ENCODE data around the gene FBXL7.

Gene FBXL7

DNA sequence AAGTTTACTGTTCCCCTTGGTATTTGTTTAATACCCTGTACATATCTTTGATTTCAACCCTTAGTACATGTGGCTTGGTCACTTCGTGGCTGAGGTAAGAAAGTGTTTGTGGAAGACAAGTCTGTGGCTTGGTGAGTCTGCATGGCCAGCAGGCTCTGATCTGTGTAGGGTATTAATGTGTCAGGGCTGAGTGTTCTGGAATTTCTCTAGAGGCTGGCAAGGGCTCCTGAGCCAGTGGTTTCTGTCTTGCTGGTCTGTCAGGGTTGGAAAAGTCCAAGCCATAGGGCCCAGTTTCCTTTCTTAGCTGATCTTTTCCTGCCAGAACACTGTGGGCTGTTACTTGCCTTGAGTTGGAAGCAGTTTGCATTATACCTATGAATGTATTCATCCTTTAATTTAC is 48.0 kb upstream of the FBXL7 start:
- no peaks in the 10 kb centered on the region for H3K4me1 ChIP-seq (ENCODE audit: control insufficient read depth, low read length)
- H3F3A ChIP-seq (ENCODE audit: control insufficient read depth, insufficient read depth) = no peaks in the 10 kb centered on the region
- no peaks in the 10 kb centered on the region for H3K9me2 ChIP-seq (replicated peaks; ENCODE audit: control insufficient read depth, low read length)
- H3K9me3 ChIP-seq (ENCODE audit: control insufficient read depth, insufficient read depth, low read length) = peaks cover 4% of the 10 kb centered on the region; the same call in 1 of the 2 replicates
- H3K4me2 ChIP-seq (ENCODE audit: low read length) = no peak overlapping the region
- no peaks in the 10 kb centered on the region for H3K27me3 ChIP-seq (ENCODE audit: control insufficient read depth, low read length)
- H4K20me1 ChIP-seq (ENCODE audit: control insufficient read depth, insufficient read depth, low read depth, low read length) = no peaks in the 10 kb centered on the region
- H3K36me3 ChIP-seq (ENCODE audit: control insufficient read depth, low read length) = no peaks in the 10 kb centered on the region
- H3K27ac ChIP-seq (ENCODE audit: low read depth, low read length) = no peak overlapping the region
- no peaks in the 10 kb centered on the region for H3K79me2 ChIP-seq (ENCODE audit: control insufficient read depth, low read length)
- TF ChIP-seq EZH2phosphoT487 (IDR thresholded peaks at IDR 0.05; ENCODE audit: borderline replicate concordance, low read length) = no peak
- TF ChIP-seq, protein P1, sequence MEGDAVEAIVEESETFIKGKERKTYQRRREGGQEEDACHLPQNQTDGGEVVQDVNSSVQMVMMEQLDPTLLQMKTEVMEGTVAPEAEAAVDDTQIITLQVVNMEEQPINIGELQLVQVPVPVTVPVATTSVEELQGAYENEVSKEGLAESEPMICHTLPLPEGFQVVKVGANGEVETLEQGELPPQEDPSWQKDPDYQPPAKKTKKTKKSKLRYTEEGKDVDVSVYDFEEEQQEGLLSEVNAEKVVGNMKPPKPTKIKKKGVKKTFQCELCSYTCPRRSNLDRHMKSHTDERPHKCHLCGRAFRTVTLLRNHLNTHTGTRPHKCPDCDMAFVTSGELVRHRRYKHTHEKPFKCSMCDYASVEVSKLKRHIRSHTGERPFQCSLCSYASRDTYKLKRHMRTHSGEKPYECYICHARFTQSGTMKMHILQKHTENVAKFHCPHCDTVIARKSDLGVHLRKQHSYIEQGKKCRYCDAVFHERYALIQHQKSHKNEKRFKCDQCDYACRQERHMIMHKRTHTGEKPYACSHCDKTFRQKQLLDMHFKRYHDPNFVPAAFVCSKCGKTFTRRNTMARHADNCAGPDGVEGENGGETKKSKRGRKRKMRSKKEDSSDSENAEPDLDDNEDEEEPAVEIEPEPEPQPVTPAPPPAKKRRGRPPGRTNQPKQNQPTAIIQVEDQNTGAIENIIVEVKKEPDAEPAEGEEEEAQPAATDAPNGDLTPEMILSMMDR (IDR thresholded peaks at IDR 0.05; ENCODE audit: low read depth, low read length, poor library complexity, severe bottlenecking) = no peak
- no peak overlapping the region for H3K4me3 ChIP-seq (ENCODE audit: low read length)

GRCh38 chr5:15452781-15453180 is 47.2 kb upstream of the FBXL7 start:
- Histone ChIP-seq H3K27ac (ENCODE audit: low read depth, low read length) (no peak overlapping the region), H4K20me1 (ENCODE audit: control insufficient read depth, insufficient read depth, low read depth, low read length) (no peaks in the 10 kb centered on the region), H3K4me1 (ENCODE audit: control insufficient read depth, low read length) (no peaks in the 10 kb centered on the region), H3F3A (ENCODE audit: control insufficient read depth, insufficient read depth) (no peaks in the 10 kb centered on the region), H3K79me2 (ENCODE audit: control insufficient read depth, low read length) (no peaks in the 10 kb centered on the region), H3K9me3 (ENCODE audit: control insufficient read depth, insufficient read depth, low read length) (peaks cover 4% of the 10 kb centered on the region; the same call in 1 of the 2 replicates), H3K27me3 (ENCODE audit: control insufficient read depth, low read length) (no peaks in the 10 kb centered on the region), H3K4me3 (ENCODE audit: low read length) (no peak overlapping the region), H3K9me2 (replicated peaks; ENCODE audit: control insufficient read depth, low read length) (no peaks in the 10 kb centered on the region), H3K36me3 (ENCODE audit: control insufficient read depth, low read length) (no peaks in the 10 kb centered on the region), H3K4me2 (ENCODE audit: low read length) (no peak overlapping the region)
- TF ChIP-seq, protein P1 (IDR thresholded peaks at IDR 0.05; ENCODE audit: low read depth, low read length, poor library complexity, severe bottlenecking) = no peak
- TF ChIP-seq EZH2phosphoT487 (IDR thresholded peaks at IDR 0.05; ENCODE audit: borderline replicate concordance, low read length) = no peak

- Histone ChIP-seq H3K4me3 (ENCODE audit: low read length) (no peak overlapping the region), H3K79me2 (ENCODE audit: control insufficient read depth, low read length) (no peaks in the 10 kb centered on the region), H4K20me1 (ENCODE audit: control insufficient read depth, insufficient read depth, low read depth, low read length) (no peaks in the 10 kb centered on the region), H3K9me2 (replicated peaks; ENCODE audit: control insufficient read depth, low read length) (no peaks in the 10 kb centered on the region), H3K27me3 (ENCODE audit: control insufficient read depth, low read length) (no peaks in the 10 kb centered on the region), H3K9me3 (ENCODE audit: control insufficient read depth, insufficient read depth, low read length) (no peaks in the 10 kb centered on the region), H3K36me3 (ENCODE audit: control insufficient read depth, low read length) (no peaks in the 10 kb centered on the region), H3K4me1 (ENCODE audit: control insufficient read depth, low read length) (no peaks in the 10 kb centered on the region), H3K4me2 (ENCODE audit: low read length) (no peak overlapping the region), H3K27ac (ENCODE audit: low read depth, low read length) (no peak overlapping the region), H3F3A (ENCODE audit: control insufficient read depth, insufficient read depth) (no peaks in the 10 kb centered on the region)
- TF ChIP-seq EZH2phosphoT487 (IDR thresholded peaks at IDR 0.05; ENCODE audit: borderline replicate concordance, low read length) = no peak
- TF ChIP-seq, protein P1 (IDR thresholded peaks at IDR 0.05; ENCODE audit: low read depth, low read length, poor library complexity, severe bottlenecking) = no peak
These were observed 40.8 kb upstream of the FBXL7 start for GRCh38 chr5:15459200-15459599.
